GM23248 (cell line): Measurements from ENCODE around the gene PRRT4. TPM values are rescaled to one million over a fixed set of nuclear protein-coding genes. Genes with fewer than 3 reads are reported as not detected.

Experiments
- DNase-seq: peaks from one replicate; pipeline ENCODE4 v3.0.0-alpha.2; 2015
- H2AFZ ChIP-seq: fragments of 200-600 bp; sonication (generic); 2 replicates; pipeline ENCODE4 v1.6.1; 2016; ENCODE audit warnings: antibody characterized with exemption
- H3F3A ChIP-seq: fragments of 200-600 bp; sonication (generic); 2 replicates; pipeline ENCODE4 v1.6.1; 2016; ENCODE audit warnings: mild to moderate bottlenecking, antibody characterized with exemption, mixed run types; ENCODE audit not compliant: insufficient read depth
- H3K27ac ChIP-seq: fragments of 200-600 bp; sonication (generic); 2 replicates; pipeline ENCODE4 v1.5.1; 2016; ENCODE audit warnings: mild to moderate bottlenecking
- H3K27me3 ChIP-seq: fragments of 200-600 bp; sonication (generic); replicated peaks from 2 replicates; pipeline ENCODE4 v1.6.1; 2016; ENCODE audit warnings: mild to moderate bottlenecking; ENCODE audit not compliant: insufficient read depth
- H3K36me3 ChIP-seq: fragments of 200-600 bp; sonication (generic); 2 replicates; pipeline ENCODE4 v1.6.1; 2016; ENCODE audit warnings: low read depth, mild to moderate bottlenecking
- H3K4me1 ChIP-seq: fragments of 200-600 bp; sonication (generic); 2 replicates; pipeline ENCODE4 v1.6.1; 2016; ENCODE audit warnings: mild to moderate bottlenecking; ENCODE audit not compliant: insufficient read depth
- H3K4me2 ChIP-seq: fragments of 200-600 bp; sonication (generic); one replicate; pipeline ENCODE4 v1.6.1; 2016; ENCODE audit warnings: mild to moderate bottlenecking; ENCODE audit not compliant: unreplicated experiment
- H3K4me3 ChIP-seq: fragments of 200-600 bp; sonication (generic); 2 replicates; pipeline ENCODE4 v1.5.1; 2016; ENCODE audit warnings: mild to moderate bottlenecking
- H3K79me2 ChIP-seq: fragments of 200-600 bp; sonication (generic); 2 replicates; pipeline ENCODE4 v1.6.1; 2016; ENCODE audit warnings: mild to moderate bottlenecking; ENCODE audit not compliant: insufficient read depth
- H3K9ac ChIP-seq: fragments of 200-600 bp; sonication (generic); 2 replicates; pipeline ENCODE4 v1.6.1; 2016; ENCODE audit warnings: mild to moderate bottlenecking
- H3K9me2 ChIP-seq: fragments of 200-600 bp; sonication (generic); 2 replicates; pipeline ENCODE4 v1.6.1; 2016; ENCODE audit warnings: mixed run types, mild to moderate bottlenecking, moderate library complexity; ENCODE audit not compliant: insufficient read depth
- H3K9me3 ChIP-seq: fragments of 200-600 bp; sonication (generic); one replicate; pipeline ENCODE4 v1.6.1; 2017; ENCODE audit warnings: low read depth
- H4K20me1 ChIP-seq: fragments of 200-600 bp; sonication (generic); 2 replicates; pipeline ENCODE4 v1.6.0; 2016; ENCODE audit not compliant: insufficient read depth
- EZH2 ChIP-seq: fragments of 200-600 bp; sonication (generic); IDR thresholded peaks from 2 replicates; pipeline ENCODE4 v1.6.1; 2018; ENCODE audit warnings: antibody characterized with exemption, mild to moderate bottlenecking; ENCODE audit not compliant: insufficient read depth, poor library complexity, severe bottlenecking
- EZH2phosphoT487 ChIP-seq: fragments of 200-600 bp; sonication (generic); IDR thresholded peaks from 2 replicates; pipeline ENCODE4 v1.6.1; 2018; ENCODE audit warnings: antibody characterized with exemption, moderate library complexity, mild to moderate bottlenecking, low read depth; ENCODE audit not compliant: insufficient read depth
- WGBS, 2 experiments: methylation state at CpG; one replicate each; pipeline ENCODE4 v1.1.6; 2015 to 2017; ENCODE audit warnings: low lambda C conversion rate in 2 of 2, low coverage in 1 of 2; ENCODE audit errors: missing lambda C conversion rate in 2 of 2; 5-methylcytosine and 5-hydroxymethylcytosine counted together
- in situ Hi-C: fragments of 300-500 bp; cut with MboI; formaldehyde crosslinking; loops from 2 replicates; pipeline ENCODE4 v1.15.0; 2020
- polyA plus RNA-seq: library from polyadenylated mRNA; unstranded; fragments of >200 nt; fragmentation: Nextera tagmentation; extraction: Ambion mirVana; gene quantifications from 2 replicates; pipeline ENCODE4 v1.2.1, GENCODE V29; 2016
- total RNA-seq: library from RNA; depleted of rRNA; stranded (reverse); fragments of >200 nt; shearing (Covaris generic); gene quantifications from 2 replicates; pipeline ENCODE4 v1.2.3, GENCODE V29; 2014

Gene PRRT4
- total and polyA plus RNA-seq, 2 experiments from 2014 or later: not detected

DNA sequence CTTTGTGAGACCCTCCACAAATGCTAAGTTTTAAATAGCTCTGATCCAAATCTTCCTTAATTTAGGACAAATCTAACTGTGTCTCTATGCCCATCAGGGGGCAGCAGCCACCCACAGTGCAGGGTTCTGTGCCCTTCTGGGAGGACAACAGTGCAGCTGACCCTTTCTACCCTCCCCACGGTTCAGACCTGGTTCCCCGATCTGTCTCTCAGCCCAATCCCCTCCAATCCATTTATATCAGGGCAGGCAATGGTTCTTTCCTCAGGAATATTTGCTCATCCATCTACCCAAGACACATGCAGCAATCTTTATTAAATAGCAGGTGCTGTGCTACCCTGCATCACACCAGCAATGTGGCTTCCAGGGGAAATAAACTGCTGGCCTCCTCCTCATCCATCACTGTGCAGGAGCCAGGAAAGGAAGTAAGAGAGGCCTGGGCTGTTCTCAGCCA lies 13.8 kb downstream of the PRRT4 start:
- H3K4me1 ChIP-seq: peaks cover 3% of the 10 kb centered on the region
- no peaks in the 10 kb centered on the region for H3K9me2 ChIP-seq
- TF ChIP-seq EZH2 (no peak), EZH2phosphoT487 (no peak)
- H3K4me2 ChIP-seq: no peak overlapping the region
- H3K36me3 ChIP-seq: no peaks in the 10 kb centered on the region
- peaks cover 41% of the 10 kb centered on the region for H3K27me3 ChIP-seq
- no peak overlapping the region for H3K4me3 ChIP-seq
- peak; percentile 68 for DNase-seq
- H3K9me3 ChIP-seq: no peaks in the 10 kb centered on the region
- no peak overlapping the region for H2AFZ ChIP-seq
- no peak overlapping the region for H3K27ac ChIP-seq
- WGBS, 2 experiments: 2 to 5% methylated on average over 2 of the region's 2 CpGs
- H3F3A ChIP-seq: no peaks in the 10 kb centered on the region
- H3K79me2 ChIP-seq: peaks cover 10% of the 10 kb centered on the region
- no peak overlapping the region for H3K9ac ChIP-seq
- no peaks in the 10 kb centered on the region for H4K20me1 ChIP-seq
- in situ Hi-C loops: loop anchor here (5.0 kb wide), 1 partner anchor 35 kb away; no protein-coding TSS in a partner anchor

DNA sequence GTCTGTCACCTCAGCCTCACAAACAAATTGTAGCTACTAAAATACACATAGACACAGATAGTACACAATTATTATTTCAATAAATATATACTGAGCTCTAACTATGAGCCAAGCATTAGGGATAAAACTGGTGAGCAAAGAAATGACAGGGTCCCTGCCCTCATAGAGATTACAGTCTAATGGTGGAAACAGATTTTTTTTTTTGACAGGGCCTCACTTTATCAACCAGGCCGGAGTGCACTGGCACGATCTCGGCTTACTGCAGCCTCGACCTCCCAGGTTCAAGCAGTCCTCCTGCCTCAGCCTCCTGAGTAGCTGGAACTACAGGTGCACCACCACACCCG lies 17.1 kb downstream of the PRRT4 start:
- H2AFZ ChIP-seq: peak overlapping the region; percentile 98
- no peaks in the 10 kb centered on the region for H4K20me1 ChIP-seq
- in situ Hi-C loops: no loop called here
- H3K9ac ChIP-seq: no peak overlapping the region
- H3K9me2 ChIP-seq: no peaks in the 10 kb centered on the region
- no peak overlapping the region for H3K4me3 ChIP-seq
- peaks cover 20% of the 10 kb centered on the region for H3K4me1 ChIP-seq
- no peak for DNase-seq
- peaks cover 43% of the 10 kb centered on the region for H3K79me2 ChIP-seq
- TF ChIP-seq EZH2phosphoT487: no peak
- no peak for TF ChIP-seq EZH2
- H3F3A ChIP-seq: no peaks in the 10 kb centered on the region
- H3K27me3 ChIP-seq: peaks cover 17% of the 10 kb centered on the region
- H3K27ac ChIP-seq: no peak overlapping the region
- H3K36me3 ChIP-seq: no peaks in the 10 kb centered on the region; the same call in 1 of the 2 replicates
- 80 to 85% methylated on average over 5 of the region's 5 CpGs for WGBS, 2 experiments
- no peaks in the 10 kb centered on the region for H3K9me3 ChIP-seq
- H3K4me2 ChIP-seq: peak overlapping the region; percentile 100

DNA sequence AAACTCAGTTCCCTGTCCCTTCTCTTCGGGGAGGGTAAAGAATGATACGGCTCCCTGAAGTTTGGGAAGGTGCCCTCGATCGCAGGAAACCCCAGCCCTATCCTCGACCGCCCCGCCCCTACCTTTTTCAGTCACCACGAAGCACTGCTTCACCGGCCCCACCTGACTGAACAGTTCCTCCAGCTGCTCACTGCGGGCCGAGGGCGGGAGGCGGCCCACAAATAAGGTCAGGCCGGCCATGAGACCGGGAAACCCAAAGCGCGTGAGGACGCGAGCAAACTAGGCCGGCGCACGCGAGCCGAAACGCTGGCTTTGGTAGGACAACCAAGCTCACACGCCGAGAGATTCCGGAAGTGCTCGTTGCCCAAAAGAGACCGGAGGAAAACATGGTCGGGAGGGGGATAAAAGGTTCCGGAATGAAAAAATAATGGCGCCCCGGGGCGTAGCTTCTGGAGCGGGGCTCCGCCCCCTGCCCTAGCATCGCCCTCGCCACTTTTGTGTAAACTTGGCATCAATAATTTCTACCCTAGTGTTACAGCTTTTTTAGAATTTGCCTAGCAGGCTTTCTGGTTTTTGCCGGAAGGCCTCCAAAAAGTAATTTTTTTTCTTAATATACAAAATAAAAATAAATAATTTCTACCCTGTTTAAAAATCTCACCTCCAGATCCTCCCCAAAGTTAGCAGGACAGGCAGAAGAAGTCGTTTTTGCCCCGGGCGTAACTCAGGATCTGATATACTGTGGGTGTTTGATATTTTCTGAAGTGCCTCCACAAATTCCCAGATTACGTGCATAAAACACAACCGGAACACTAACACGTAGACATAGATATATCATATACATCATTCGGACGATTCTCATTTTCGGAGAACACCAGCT lies 17.7 kb downstream of the PRRT4 start, which contains the start of gene RBM28:
Gene RBM28, minus strand, starts transcription at position 355 of the 877 bp plus-strand sequence. Its CDS starts 115 bp downstream, at position 240.
- peak within 1 kb of the TSS; percentile 81 for H3K27ac ChIP-seq
- H3K9me3 ChIP-seq: no peaks in the 10 kb centered on the region
- in situ Hi-C loops: no loop called here
- H3K36me3 ChIP-seq: peaks cover 4% of the 10 kb centered on the region
- peaks cover 12% of the 10 kb centered on the region; the same call in 1 of the 2 replicates for H3K27me3 ChIP-seq
- whole genome bisulfite sequencing, 2 experiments: 11 to 13% methylated on average over 46 to 49 of the region's 49 CpGs
- DNase-seq: peak; percentile 96
- H3K9ac ChIP-seq: peak within 1 kb of the TSS; percentile 94
- peaks cover 20% of the 10 kb centered on the region for H3K4me1 ChIP-seq
- H3K4me3 ChIP-seq: peak within 1 kb of the TSS; percentile 93
- TF ChIP-seq EZH2 (no peak), EZH2phosphoT487 (no peak)
- H2AFZ ChIP-seq: peak within 1 kb of the TSS; percentile 98
- no peaks in the 10 kb centered on the region for H3F3A ChIP-seq
- no peaks in the 10 kb centered on the region for H4K20me1 ChIP-seq
- peaks cover 43% of the 10 kb centered on the region for H3K79me2 ChIP-seq
- peak within 1 kb of the TSS; percentile 100 for H3K4me2 ChIP-seq
- no peaks in the 10 kb centered on the region for H3K9me2 ChIP-seq

DNA sequence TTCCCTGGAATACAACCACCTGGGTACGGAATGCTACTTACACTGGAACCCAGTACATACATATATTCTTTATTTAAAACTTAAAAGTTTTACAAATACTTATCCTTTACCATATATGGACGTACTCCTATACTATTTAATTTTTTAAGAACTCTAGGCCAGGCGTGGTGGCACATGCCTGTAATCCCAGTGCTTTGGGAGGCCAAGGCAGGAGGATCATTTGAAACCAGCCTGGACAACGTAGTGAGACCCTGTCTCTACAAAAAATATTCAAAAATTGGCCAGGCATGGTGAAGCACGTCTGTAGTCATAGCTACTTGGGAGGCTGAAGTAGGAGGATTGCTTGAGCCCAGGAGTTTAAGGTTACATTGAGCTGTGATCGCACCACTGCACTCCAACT lies 19.8 kb downstream of the PRRT4 start:
- in situ Hi-C loops: no loop called here
- H3K27me3 ChIP-seq: no peaks in the 10 kb centered on the region
- H3K4me3 ChIP-seq: peak overlapping the region; percentile 93
- peaks cover 20% of the 10 kb centered on the region for H3K4me1 ChIP-seq
- H4K20me1 ChIP-seq: no peaks in the 10 kb centered on the region
- no peak for DNase-seq
- H3K36me3 ChIP-seq: peaks cover 21% of the 10 kb centered on the region
- H3K9me2 ChIP-seq: no peaks in the 10 kb centered on the region
- no peak overlapping the region for H3K9ac ChIP-seq
- no peak for TF ChIP-seq EZH2phosphoT487
- TF ChIP-seq EZH2: no peak
- H3K4me2 ChIP-seq: peak overlapping the region; percentile 100
- H2AFZ ChIP-seq: no peak overlapping the region
- no peaks in the 10 kb centered on the region for H3F3A ChIP-seq
- 73 to 79% methylated on average over 6 of the region's 6 CpGs for WGBS, 2 experiments
- no peak overlapping the region for H3K27ac ChIP-seq
- H3K9me3 ChIP-seq: no peaks in the 10 kb centered on the region
- peaks cover 43% of the 10 kb centered on the region for H3K79me2 ChIP-seq
